NAMALWA (cell line): ENCODE measurements around the gene RHBDL3.

Experiments used
- DNase-seq: peaks from one replicate; pipeline ENCODE4 v3.0.0-alpha.2; 2015; ENCODE audit warnings: low spot score

Gene RHBDL3

DNA sequence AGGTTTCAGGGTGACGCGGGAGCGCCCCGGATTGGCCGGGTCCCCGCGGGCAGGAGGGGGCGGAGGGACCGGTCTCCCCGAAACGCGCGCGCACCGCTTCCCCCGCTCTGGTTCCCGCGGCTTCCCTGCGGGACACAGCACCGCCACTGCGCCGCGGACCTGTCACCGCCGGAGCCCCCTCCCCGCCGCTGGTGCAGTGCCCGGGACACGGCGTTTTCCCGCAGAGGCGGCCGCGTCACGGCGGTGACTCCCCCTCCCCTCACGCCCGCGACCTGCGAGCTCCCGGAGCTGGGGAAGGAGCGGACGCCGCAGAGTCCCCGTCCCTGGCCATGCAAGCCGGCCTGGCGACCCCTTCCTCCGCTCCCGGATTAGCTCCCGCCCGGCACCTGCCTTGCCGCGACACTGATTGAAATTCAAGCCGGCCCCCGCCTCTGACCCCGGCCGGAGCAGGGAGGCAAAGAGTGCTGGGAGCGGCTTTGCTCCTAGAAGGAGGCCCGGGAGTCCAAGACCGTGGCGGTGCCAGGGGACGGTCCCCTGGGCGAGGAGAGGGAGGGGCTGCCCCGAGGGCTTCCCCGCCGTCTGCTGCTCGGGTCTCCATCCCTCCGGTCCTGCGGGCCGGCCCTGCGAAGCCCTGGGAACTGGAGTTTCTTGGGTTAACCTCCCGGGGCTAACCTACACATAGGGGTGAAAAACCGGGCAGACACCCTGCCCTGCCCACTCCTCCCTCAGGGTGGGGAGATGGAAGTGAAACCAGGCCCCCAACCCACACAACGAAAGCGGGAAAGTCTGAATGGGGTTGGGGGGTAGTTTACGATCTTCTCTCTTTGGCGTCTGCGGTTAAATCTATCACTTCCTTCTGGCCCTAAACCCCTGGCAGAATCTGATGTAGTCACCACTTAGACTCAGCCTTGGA lies 1.0 kb downstream of the RHBDL3 start:
- DNase-seq = no peak

DNA sequence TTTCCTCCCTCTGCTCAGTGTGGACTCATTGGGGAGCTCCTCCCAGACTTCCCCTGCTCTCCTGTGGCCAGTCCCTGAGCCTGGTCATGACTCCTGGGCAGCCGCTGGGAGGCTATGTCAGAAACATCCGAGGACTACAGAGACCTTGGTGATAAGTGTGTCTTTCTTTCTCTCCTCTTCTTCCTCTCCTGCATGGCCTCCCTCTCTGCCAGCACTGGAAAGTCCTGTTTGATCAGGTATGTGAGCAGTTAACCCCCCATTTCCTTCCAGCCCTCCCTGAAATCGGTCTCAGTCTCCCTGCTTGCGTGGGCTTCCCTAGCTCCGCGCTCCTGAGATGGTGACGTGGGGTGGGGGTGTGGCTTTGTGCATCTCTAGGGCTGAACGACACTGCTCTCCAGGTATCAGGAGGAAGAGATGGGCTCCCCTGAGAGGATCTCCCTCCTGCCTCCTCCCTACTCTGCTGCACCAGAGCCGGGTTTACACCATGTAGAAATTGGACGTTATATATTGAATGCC lies 2.1 kb downstream of the RHBDL3 start:
- no peak for DNase-seq

DNA sequence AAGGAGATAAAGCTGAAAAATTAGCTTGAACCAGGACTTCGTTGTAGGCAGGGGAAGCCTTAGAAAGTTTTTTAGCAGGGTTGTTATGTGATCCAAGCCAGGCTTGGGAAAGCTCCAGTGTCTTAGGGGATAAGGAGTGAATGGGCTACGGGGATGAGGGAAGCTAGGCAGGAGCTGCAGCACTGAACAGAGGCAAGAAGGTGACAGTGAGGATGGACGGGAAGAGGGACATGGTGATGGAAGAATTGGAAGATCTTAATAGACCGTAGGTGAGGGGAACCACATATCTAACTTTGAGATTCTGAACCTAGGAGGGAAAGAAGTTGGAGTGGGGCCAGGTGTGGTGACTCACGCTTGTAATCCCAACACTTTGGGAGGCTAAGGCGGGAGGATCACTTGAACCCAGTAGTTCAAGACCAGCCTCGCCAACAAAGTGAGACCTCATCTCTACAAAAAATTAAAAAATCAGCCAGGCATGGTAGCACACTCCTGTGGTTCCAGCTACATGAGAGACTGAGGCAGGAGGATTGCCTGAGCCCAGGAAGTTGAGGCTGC lies 3.2 kb downstream of the RHBDL3 start:
- no peak for DNase-seq

DNA sequence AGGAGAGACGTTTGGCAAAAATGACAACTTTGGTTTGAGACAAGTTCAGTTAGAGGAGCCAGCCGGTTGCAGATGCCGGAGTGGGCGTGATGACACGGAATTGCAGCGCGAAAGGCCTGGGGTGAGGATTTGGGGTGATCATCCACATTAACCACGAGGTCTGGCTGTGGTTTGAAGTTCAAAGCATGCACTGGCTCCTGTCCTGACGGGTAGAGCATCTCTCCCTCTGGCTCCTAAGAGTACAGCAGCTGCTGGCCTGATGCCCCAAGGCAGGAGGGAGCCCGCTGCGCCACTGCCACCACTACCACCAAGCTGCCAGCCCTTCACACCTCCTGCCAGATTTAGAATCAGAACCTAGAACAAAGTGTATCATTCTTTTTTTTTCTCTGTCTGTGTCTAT lies 3.7 kb downstream of the RHBDL3 start:
- no peak for DNase-seq

DNA sequence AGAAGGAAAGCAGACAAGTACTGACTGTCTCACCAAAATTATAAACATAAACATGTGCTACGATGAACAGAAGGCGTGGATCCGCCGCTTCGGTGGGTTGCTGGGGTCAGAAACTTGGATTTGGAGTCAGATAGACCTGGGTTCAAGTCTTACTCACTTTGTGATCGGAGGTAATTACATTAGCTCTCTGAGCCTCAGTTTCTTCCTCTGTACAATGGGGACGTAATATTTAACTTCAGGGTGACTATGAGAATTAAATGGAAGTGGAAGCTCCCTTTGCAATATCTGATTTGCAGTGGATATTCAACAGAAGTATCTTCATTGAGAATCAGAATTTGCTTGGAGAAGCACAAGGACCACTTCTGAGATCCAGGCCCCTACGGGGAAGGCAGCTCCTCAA lies 6.2 kb downstream of the RHBDL3 start:
- no peak for DNase-seq

DNA sequence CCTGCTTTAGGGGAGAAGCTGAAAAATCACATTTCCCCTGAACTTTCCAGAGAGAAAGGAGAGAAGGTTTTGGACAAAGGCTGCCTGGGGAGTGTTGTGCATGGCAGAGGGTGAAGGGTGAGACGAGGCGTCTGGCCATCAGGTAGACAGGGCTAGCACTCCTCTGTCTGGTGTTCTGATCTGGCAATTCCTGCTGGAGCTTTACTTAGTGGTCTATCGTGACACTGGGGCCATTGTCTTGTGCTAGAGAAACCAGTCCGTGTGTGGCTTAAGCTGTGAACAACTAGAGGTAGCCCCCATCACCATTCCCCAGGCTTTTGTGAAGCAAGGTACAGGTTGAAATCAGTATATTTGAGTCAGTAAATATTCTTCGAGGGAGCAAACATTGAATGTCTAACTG lies 8.5 kb downstream of the RHBDL3 start:
- DNase-seq = no peak

DNA sequence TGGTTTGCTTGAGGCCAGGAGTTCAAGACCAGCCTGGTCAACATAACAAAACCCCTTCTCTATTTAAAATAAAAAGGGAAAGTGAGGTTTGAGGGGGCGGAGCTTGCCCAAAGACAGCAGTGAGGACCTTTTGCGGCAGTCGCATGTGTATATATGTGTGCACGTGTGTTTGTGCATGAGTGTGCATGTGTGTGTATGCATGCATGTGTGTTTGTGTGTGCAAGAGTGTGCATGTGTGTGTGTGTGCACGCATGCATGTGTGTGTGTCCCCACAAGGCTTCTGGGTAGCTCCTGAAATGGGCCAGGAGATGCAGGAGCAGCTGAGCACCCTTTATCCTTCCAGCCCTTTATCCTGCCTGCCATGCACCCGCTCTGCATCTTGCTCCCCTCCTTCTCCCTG lies 9.0 kb downstream of the RHBDL3 start:
- DNase-seq = no peak

DNA sequence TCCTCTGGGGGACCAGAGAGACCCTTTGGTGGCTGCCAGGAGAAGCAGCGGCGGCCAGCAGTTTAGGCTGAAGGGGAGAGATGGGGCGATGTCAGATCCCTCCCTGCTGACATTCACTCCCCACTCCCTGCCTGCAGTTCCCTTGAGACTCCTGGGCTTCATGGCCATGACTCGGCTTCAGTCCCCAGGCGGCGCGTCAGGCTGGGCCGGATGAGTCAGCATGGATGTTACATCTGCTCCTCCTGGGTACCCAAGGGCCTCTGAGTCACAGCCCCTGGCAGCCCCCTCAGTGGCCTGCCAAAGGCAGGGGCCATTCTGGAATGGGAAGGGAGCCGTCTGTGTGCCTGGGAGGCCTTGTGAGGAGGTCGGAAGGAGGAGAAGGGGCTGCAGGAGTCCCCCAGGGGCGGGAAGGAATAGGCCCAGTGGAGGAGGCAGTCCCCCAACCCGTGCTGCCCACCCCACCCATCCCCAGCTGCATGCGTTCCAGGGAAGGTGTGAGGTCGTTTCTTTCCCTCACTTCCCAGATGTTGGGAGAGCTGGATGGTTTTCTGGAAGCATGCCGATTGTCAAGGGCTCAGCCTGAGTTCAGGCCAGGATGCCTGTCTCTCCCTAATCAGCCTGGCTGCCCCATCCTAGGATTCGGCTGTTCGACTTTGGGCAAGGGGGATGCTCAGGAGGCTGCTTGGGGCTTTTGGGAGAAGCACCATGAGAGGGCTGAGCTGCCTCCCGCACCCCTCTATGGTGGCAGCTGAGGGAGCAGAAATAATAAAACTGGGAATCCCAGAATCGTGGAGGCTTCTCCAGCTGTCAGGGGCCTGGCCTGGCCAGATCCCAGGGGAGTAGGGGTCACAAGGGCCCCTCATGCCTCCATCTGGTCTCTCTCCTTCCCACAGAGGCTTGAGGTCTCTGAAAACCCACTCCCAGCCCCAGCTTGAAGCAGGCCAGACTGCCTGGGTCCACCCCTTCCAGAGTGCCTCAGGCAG lies 9.7 kb downstream of the RHBDL3 start:
- DNase-seq = no peak

DNA sequence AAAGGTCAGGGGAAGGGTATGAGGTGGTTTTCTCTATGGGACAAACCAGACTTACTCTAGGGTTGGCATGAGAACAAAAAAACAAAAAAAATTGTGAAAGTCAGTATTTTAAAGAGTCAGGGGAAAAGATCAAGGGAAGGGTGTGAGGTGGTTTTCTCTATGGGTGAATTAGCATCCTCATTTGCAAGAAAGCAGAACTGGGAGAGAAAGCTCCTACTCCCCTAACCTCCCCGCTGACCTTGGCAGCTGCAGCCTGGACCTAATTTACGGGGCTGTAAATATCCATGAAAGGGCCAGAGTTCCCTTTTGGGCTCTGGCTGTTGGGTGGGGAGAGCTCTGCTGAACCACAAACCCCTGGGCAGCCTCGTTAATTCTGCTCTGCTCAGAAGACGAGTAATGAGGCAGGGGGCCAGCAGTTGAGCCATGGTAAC lies 10.6 kb downstream of the RHBDL3 start:
- peak; percentile 21 for DNase-seq

DNA sequence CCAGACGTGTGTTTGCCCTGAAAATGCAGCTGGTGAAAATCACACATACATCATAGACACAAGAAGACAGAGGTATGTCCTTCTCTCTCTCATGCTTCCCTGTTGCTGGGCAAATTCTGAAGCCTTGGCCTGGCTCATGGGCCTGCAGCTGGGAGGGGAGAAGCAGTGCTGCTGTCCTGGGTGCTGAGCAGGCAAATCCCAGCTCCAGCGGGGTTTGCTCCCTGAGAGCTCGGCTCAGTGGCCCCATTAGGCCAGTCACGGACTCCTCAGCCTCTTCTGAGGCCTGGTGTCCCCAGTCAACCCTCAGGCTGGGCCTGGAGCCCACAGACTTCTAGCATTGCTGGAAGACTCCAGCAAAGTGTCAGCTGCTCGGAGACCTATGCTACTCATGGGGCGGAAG lies 11.7 kb downstream of the RHBDL3 start:
- DNase-seq = no peak

DNA sequence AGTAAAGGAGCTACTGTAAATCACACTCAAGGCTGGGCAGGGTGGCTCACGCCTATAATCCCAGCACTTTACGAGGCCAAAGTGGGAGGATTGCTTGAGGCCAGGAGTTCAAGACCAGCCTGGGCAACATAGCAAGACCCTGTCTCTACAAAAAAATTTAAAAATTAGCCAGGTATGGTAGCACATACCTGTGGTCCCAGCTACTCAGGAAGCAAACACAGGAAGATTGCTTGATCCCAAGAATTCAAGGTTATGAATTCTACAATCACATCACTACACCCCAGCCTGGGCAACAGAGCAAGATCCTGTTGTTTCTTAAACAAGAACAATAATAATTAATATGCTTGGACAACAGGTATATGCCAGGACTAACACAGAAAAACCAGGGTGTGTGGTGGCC lies 13.2 kb downstream of the RHBDL3 start:
- DNase-seq = no peak

DNA sequence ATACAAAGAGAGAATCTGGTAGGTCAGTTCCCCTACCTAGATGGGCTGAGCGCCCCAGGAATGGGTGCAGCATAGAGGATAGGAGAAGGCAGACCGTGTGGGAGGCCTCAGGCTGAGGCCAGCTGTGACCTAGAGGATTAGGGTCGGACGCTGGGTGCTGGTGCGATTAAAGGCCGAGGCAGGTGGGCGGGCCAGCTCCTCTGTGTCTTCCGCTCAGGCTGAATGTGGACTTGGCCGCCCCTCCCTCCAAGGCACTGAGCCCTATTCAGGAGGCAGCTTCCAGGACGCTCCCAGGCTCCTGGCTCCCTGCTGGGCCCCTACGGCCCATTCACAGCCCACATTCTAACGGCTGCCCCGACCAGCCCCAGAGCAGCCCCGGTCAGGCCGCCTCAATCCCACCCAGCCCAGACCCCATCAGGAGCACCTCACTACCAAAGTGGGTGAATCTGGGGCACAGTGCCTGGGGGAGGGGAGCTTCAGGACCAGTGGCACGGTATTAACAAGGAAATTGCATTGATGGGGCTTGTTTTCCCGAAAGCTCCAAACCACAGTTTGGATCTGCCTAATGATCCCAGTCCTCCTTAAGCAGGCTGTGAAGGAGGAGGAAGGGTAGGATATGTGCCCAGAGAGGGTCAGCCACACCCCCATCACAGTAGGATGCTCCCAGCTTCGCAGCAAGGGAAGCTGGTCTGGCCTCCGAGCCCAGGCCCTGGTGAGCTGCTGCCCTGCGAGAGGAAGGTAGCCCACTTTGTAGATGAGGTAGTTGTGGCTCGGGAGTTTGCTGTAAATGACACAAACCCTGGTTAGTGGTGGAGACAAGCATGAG lies 14.5 kb downstream of the RHBDL3 start:
- DNase-seq = no peak

DNA sequence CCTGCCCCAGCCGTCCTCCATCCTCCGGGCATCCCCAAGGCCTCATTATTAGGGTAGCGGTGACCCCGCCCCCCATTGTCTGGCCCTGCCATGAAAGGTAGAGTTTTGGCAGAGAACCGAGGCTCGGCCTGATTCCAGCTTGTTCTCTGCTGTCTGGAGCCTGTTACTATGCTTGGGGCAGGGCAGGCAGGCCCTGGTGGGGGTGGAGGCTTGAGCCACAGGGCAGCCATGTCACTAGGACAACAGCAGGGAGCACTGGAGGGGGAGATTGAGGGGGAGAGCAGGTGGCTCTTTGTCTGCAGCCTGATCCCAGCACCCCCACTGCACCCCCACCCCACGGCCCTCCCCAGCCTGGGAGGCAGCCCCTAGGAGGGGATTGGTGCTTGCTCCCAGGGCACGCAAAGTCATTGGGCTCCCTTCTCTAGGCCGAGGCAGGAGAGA lies 15.4 kb downstream of the RHBDL3 start:
- DNase-seq = no peak

DNA sequence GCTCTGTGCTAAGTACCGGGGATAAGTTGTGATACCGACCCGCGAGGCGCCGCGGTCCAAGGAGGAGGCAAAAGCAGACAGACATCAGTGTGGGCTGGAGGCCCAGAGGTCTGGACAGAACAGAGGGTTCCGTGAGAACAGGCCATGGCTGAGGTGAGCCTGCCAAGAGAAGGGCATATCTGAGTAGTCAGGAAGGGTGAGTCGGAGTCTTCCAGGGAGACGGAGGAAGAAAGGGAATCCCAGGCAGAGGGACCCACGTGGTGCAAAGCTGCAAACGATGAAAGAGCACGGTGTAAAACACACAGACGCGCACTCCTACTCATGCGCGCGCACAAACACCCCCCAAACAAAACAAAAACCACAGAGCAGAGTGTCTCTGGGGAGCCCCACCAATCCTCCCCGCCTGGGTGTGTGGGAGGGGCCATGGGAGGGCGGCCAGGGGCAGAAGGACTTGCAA lies 18.1 kb downstream of the RHBDL3 start:
- peak; percentile 24 for DNase-seq

DNA sequence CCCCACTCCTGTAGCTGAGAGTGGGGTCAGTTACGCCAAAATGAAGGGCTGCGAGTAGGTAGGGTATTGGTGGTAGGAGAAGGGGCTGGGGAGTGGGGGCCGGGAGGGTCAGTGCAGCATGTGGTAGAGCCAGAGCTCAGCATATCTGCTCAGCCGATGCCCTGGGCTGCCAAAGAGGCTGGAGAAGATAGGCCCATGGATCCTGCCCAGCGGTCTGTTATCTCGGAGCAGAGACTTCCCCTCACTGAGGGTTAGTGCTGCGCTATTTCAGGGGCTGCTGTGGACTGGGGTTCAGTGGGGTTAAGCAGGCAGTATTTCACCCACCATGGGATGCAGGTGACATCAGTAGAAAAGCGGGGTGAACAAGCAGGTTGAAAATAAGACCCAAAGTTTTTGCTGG lies 19.7 kb downstream of the RHBDL3 start:
- DNase-seq = no peak

DNA sequence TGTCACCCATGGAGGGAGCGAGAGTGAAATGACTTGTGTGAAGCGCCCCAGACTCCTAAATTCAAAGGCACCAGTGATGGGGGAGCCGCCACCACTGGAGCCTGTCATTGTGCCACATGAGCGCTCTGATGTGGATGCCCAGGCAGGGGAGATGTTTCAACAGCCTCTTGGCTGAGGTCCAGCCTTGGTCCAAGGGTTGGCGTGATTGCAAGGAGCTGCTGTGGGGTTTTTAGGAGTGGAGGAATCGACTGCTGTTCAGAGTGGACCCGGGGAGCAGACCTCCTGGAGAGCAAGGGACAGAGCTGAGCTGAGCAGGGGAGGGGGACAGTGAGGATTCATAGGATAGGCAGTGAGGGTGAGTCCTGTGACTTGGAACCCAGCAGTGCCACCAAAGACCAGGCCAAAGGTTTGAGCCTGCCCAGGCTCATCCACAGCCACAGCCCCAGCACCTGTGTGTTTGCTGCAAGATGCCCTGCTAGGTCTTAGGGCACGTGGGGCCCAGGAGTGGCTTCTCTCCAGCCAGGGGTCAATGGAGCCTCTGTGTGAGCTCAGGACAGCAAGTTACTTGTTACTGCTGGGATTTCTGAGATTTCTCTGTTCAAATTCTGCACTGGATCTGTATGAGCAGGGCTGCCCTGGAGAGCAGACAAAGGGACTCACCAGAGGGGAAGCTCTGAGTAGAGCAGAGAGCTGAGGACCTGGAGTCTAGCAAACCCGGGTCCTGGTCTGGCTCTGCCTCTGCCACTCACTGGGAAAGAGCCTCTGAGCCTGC lies 20.3 kb downstream of the RHBDL3 start:
- no peak for DNase-seq

DNA sequence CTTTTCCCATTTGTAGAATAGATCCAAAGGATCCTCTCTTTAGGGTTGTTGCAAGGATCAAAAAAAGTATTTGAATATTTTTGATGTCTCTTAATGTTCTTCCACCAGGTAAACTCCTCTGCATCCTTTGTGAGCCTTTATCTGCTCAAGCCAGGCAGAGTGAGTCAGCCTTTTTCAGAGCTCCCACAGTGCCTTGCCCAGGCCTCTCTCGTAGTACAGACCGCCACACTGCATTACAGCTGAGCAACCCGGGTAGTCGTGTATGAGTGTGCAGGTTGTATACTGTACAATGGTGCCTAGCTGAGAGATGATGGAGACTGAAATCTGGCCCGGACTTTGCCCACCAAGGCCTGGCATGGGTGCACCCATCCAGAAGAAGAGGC lies 20.9 kb downstream of the RHBDL3 start:
- no peak for DNase-seq

DNA sequence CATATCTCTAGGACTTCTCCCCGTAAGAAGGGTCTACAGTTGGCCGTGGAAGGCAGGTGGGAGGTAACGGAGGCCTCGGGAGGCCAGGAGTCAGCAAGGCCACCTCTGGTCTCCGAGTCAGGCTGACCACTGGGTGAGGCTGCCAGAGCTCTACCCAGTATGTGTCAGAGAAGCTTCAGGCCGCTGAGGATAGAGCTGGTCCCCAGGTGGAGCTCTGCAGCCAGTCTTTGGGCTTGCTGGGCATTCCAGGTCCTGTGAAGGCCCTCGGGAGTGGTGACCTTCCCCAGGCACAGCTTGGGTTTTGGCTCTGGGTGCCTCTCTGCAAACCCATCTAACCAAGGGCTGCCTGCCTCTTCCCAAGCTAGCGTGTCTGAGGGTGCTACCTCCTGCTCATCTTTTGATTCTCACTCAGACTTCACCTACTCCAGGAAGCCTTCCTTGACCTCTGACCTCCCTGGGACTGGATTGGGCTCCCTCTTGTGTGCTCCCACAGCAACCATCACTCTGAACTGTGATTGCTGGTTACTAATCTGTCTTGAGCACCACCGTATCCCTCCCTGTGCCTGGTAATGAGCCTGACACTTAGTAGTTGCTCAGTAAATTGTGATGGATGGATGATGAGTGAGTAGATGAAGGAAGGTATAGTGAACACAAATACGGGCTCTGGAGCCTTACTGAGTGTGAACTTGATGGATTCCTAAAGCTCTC lies 22.3 kb downstream of the RHBDL3 start:
- DNase-seq = no peak

DNA sequence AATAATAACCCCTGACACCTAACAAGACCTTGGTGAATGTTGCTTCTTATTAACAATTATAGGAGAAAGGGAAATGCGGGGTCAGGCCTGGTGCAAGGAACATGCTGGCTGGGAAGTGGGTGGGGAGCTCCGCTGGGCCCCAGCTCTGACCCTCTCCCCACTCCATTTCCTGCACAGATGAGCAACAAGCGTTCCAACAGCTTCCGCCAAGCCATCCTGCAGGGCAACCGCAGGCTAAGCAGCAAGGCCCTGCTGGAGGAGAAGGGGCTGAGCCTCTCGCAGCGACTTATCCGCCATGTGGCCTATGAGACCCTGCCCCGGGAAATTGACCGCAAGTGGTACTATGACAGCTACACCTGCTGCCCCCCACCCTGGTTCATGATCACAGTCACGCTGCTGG lies 23.0 kb downstream of the RHBDL3 start:
- no peak for DNase-seq
